Stimulated activated CD4-positive, alpha-beta T cell treated with anti-CD3 and anti-CD28 coated beads, Interleukin-1b, Interleukin-23, amount 100 ng/mL, for 24 hours (primary cell): ENCODE measurements around the gene PXK.

Source experiments
- DNase-seq, 4 experiments: peaks; one replicate each; pipeline ENCODE4 v3.0.0-alpha.2; 2020; ENCODE audit warnings: low read depth in 4 of 4, low spot score in 1 of 4

PXK gene

DNA sequence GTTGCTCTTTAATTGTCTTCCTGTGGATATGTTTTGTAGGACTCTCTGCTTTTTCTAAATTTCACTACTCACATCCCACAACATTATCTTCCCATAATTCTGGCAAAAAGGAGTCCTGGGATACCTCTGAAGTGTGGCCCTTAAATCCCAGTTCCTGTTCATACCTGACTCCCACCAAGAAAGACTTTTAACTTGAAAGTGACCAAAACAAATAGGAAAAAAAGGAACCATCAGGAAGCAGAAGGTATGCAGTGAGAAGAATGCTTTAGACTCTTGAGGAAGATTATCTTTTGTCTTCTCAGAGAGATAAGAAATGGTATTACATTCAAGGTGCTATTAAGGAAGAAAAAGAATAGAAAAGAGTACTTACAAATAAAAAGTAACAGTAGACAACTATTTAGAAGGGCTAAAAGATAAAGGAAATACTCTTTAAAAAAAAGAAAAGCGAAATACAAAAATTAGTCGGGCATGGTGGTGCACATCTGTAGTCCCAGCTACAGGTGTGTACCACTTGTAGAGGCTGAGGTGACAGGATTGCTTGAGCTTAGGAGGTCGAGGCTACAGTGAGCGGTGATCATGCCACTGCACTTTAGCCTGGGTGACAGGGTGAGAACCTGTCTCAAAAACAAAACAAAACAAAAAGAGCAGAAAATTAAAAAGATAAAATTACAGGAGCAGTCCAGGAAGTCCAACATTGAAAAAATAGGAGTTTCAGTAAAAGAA is 46.8 kb downstream of the PXK start:
- DNase-seq, result no peak

DNA sequence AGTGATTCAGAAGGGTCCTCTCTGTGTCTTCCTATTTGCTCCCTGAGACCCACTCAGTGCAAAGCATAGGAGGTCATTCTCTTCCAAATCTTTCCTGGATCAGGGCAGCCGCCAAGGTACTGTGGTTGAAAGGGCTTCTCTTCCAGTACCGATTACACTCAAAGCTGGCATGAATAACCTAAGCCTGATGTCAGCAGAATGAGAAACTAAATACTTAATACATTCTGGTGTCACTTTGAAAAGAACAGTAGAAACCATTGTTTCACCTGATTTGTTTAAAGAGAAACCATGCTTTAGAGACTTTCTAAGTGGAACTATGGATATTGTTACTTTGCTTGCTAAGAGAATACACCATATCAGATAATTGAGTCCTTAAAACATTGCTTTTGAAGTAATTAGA is 50.8 kb downstream of the PXK start:
- DNase-seq, result no peak

DNA sequence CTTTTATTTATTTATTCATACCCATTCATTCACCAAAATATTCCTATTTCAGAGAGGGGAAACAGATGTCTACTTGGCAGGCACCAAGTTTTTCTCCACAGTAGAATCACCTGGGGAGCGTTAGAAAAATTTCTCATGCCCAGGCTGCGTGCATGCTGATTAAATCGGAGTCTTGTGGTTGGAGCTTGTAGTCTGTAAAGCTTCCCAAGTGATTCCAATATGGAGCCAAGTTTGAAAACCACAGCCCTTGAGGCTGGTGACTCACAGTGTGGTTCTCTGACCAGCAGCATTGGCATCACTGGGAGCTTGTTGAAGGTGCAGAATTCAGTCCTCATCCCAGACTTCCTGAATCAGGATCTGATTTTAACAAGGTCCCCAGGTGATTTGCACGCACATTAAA is 51.2 kb downstream of the PXK start:
- DNase-seq, result no peak

DNA sequence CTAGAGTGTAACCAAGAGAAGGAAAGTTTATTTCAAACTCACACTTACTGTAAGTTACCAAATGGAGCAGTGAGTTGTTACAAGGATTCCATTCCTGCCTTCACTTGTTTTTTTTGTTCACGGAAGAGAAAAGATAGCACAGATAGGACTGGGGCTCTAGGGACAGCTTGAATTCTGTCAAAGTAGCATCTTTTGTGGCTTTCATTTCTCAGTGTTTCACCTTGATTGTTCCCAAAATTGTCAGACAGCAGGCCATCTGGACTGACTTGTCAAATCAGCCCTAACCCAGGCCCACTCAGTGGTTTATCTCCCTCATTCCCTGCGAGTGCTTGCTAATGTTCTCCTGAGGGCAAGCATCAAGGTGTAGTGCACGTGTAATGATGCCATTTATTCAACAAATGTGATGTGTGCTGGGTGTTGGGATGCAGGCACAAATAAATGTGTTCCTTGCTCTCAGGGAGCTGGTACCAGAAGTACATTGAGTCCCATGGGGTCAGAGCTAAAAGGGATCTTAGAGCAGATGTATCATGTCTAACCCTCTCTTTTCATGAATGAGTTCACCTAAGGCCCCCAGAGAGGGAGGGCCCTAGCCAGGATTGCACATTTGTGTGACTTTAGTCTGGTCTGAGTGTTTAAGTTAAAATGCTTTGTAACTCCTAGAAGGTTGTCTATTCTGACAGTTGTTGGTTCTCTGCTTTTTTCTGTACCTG is 51.8 kb downstream of the PXK start:
- no peak for DNase-seq

DNA sequence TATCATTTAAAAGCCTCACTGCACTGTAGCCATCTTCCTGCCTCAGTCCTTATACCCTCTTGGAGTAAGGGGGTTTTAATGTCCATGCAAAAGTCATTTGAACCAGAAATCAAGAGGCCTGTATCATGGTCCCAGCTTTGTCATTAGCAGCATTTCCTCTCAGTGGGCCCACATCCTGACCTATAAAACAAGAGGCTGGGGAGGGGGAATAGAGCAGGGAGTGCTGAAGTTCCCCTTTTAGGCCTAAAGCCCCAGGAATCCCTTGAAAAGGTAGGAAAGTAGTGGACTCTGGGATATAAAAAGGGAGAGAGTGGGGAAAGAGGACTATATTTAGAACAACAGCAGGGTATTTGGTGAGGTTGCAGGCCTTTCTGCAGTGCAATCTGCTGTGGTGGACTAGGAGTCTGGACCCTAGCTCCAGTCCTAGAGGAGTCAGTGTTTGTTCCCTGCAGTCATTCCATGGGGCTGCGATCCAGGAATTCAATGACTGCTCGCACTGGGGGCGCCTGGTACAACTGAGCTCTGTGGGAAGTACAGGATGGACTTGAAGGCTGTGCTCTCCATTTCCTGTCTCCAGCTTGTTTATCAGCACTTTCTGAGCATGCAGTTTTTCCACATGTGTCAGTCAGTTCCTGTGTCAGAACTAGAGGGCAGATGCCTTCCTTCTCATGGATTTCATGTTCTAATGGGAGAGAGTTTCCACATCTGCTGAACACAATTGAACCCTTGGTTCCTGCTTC is 54.1 kb downstream of the PXK start:
- no peak for DNase-seq

DNA sequence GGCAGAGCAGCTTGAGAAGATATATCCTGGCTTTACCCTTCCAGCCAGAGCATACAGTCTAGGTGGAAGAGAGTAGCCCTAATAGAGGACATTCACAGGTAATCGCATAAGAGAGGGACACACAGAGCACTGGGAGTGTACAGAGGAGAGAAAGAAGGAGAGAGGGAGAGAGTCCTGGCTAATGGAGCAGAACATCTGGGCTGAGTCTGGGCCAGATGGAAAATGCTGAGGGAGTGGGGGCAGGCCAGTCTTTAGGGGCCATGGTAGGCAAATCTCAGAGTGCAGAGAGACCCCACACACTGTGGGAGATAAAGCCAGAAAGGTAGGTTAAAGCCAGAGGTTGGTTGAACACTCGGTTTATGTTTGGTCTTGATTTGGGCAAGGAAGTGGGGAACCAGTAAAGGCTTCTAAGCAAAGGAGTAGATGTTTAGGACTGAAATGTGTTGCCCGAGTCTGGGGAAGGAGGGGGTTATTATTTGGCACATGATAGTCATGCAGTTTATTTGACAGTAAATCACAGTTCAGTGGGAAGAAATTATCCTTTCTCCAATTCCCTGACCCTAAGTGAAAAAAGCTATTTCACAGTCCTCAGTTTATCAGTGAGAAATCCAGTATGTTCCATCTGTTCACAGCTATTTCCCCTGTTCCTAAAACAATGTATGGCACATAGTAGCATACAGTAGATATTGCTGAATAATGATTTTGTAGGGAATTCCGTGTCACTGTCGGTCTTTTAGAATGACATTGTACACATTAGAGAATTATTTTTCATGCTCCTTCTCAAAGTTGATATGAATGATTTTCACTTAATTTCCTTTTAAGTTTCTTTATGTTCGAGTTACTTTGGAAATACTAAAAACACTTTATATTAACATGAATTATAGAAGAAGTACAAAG is 55.2 kb downstream of the PXK start:
- no peak for DNase-seq

DNA sequence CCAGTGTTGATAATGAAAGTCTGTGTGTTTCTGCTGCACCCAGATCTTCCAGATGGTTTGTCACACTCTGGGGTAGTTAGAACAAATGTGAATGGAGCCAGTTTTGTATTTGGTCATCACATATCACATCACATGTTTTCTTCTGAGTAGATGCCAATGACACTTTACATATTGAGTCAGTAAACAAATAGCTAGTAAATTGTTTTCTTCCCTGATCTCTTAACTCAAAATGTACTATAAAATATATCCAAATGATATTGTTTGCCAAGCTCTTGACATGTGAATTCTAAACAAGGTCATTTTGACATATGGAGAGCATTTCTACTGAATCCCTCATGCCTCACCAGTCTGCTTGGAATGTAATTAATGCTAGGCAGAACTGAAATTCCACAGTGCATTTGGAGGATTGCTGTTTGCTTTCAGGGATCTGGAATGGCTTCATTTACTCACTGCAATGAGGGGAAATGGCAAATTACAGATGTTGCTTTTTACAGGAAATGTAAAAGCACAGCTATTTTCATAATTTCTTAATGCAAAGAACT is 55.9 kb downstream of the PXK start:
- DNase-seq, result no peak

DNA sequence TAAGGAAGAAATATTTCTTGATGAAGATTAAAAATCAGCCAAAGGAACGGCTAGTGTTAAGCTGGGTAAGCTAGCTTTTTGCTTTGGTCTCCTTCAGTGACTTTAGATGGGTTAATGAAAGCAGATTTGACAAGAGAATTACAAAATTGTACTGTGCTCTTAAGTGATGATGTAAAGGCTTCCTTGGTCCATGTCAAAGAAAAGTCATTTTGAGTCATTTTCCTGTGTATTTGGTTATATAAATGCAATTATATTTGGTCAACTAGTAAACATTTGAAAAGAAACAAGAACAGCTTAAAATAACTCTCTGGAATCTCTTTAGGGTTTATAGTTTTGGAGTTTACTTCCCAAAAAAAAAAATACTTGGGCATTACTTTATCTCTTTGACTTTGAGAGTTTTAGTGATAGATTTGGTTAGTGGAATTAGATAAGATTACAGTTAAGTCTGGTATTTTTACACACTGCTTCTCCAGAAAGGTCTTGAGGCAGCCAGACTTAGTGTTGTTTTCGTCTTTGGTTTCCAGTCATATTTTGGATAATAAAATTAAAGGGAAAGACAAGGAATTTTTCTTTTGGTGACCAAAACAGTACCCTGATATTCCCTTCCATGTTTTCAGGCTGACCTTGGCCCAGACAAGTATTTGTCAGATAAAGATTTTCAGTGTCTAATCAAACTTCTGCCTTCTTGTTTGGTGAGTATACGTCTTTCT is 58.6 kb downstream of the PXK start:
- DNase-seq, result no peak

DNA sequence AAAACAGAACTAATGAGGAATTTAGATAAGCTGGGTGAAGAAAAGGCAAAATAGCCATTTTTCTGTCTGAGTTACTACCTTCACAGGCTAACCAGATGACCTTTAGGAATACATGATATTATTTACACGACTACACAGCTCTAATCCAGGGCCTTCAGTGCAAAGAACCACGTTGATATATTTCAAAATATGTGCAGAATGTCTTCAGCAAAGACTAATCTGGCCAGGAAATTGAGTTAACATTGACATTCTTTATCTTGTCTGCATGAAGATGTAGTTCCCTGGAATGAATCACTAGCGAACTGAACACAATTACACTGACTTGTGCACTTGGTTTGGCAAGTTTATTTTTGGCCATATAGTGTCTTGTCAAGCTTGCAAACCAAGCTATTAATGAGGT is 59.5 kb downstream of the PXK start:
- no peak for DNase-seq

DNA sequence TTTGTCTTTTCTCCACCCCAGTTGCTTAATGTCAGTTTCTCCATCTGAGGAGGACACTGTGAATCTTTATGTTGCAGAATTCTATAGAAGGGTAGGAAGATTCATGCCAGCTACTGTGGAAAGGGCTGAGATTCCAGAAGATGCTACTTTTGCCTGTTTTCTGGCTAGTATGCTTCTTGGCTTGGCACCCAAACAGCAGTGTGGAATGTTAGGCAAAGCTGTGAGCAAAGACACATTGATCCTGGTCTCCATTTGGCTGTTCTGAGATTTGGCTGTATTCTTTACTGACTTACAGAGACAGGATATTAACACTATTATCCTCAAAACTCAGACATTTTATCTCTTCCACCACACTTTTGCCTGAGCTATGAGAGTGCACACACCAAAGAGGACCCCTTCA is 61.6 kb downstream of the PXK start:
- DNase-seq, result no peak

DNA sequence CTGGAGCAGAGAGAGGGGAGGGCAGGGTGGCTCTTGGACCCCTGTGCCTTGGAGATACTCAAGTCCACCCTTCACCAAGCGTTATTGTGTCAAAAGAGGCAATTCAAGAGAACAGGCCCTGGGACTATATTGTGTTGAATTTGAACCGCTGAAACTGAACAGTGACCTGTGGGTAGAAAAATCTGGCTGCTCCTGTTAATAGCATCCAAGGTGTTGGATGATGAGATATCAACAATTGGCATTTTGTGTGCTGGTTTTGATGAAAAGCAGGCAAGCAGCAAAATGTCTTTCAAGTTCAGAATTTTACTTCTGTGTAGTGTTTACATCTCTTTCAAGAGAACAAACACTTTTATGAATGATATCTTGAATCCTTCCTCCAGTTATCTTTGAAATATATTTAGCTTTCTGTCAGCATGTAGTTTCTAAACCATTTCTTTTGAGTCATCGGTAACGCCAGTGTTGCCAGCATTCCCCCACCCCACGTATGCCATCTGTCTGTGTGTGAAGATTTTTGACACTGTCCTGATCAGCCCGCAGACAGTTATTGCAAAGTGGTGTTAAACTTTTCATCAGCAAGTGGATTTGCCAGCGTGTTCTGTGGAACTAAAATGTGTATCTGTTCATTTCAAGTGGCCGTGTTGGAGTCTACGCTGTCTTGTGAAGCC is 66.1 kb downstream of the PXK start:
- no peak for DNase-seq

DNA sequence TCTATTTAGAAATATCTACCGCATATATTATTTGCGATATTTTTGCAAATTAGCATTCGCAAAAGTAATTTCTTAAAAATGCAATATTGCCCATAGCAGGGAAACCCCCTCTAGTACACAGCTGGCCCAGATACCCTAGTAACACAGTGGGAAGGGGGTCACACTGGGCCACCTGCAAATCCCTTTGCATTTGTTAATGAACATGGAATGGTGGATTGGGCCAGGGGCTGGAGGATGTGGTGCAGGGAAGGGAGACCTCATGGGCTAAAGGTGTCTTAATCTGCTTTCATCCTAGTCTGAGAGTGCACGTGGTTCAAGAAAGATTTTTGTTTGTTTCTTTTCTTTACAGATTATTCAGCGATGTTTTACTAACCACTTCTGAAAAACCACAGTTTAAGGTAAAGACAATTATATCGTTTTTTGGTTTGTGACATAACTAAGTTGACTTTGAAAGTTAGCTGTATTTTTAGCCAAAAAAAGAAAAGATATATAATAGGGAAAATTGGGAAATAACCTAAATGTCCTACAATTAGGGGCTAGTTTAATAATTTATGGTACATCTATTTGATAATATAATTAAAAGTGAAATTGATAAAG is 70.9 kb downstream of the PXK start:
- no peak for DNase-seq

DNA sequence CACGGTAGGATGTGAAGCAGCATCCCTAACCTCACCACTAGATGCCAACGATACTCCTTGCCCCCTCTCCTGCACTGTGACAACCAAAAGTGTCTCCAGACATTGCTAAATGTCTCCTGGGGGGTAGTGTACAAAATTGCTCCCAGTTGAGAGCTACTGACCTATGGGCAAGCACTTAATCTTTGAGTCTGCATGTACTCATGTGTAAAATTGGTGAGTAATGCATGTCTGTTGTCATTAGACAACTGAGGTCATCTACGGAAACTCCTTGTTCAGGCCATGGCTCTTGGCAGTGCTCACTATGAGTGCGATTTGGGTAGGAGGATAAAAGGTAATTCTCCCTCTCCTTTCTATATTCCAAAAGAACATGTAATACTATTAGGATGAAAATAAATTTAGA is 71.7 kb downstream of the PXK start:
- no peak for DNase-seq

DNA sequence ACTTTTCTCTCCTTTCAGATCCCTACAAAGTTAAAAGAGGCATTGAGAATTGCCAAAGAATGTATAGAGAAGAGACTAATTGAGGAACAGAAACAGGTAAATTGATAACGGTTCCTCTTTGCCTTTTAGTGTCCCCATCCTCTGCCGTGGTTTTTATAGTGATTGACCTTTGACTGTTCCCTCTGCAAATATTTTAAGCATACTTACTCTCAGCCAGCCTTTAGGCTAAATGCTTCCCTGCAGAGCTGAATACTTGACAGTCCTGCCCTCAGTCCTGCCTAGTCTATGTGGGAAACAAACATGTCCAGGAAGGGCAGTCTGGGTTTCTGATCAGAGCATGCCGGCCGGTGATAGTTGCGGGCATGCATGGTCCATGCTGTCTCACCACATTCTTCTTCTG is 76.2 kb downstream of the PXK start:
- DNase-seq, result no peak

DNA sequence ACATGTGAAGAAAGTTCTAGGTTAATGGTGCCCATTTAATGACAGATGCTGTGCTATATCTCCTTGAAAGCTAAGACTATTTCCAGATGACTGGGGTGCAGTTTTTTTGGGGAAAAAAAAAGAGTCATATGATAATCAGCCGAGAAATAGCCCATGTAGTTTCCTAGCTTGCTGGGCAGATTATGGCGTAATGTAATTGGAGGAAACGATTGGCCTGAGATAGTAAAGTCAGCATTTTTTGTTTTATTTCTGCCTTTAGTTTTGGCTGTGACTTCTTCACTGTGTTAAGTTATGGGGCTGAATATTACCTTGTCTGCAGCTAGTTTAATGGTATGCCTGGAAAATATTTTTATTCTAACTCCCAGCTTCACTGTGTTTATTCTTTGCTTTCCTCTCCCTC is 77.0 kb downstream of the PXK start:
- DNase-seq, result no peak

DNA sequence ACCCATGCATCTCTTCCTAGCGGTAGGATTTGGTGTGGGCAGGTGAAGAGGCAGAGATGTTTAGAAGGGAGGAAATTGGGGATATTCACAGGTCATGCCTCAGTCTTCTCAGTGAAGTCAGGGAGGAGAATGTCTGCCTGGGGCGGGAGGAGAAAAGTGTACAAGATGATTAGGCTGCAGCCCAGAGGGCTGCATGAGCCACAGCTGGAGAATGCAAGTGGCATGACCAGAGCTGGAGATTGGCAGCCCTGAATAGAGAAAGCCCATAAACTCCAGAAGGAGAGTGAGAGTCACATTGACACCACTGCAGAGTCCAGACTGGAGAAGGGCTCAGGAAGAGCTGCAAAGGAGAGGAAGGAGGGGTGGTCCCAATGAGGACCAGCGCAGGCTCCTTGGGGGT is 78.3 kb downstream of the PXK start:
- no peak for DNase-seq

DNA sequence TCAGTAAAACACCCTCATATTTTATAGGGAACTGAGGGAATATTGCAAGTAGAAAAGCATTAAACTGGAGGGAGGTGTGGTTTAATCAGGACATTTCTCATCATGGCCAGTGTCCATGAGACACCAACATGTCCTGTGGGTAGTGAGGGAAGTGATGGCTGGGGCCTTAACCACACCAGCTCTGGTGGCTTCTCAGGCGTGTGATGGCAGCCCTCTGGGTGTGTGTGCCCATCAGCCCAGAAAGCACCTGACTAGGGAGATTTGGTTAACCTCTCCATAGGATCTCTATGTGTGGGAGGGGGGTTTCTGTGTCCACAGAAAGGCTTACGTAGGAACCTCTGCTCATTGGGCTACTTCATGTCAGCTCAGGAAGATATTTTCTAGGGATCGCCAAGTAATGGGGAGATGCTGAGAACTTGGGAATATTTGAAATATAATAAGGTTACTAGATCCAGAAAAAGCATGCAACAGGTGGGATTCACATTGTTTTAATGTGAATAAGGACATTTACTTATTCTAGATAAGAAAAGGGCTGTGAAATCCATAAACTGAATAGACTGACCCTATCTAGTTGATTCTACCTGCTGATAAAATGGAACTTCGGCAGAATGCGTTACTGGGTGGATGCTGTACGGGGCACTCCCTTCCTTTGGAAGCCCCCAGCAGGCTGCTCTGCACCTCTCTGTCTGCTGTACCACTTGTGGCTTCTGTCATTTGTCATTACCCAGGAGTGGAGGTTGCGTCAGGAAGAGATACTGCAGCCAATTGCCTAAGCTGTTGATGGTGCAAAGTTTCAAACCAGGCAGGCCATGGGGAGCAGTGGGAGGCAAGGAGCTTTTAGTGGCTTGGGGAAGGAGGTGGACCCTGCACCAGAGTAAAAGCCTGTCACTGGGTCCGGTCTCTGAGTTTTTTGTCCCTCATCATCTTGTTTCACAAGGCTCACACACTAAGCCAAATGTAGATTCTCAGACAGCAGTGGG is 79.4 kb downstream of the PXK start:
- no peak for DNase-seq

DNA sequence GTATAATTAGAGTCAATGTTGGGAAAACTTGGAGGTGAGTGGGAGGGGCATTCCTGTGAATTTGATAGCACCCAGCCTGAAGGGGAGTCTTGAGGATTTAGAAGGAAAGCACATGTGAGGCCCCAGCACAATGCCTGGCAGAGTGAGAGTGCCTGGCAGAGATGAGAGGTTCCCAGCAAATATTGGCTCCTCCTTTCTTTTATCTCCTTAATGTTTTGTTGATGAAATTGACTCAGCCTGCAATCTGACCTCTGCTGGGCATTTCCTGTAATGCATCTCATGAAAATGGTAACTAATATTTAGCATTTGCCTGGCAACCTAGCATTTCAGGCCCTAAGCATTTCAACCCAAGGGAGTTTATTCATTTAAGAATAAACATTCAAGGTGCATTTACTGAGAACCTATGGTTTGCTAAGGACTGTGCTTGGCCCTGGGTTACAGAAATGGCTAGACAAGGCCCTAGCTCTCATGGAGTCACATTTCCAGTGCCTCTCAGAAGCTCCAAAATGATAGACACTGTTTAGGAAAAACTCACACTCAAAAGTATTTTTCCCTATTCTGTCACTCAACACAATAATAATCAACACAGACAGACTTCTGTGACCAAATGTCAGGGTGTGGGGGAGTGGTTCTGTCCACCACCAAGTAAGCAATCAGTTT is 82.0 kb downstream of the PXK start:
- DNase-seq, result peak in 3 of 4 experiments; percentile 9 to 32 (median 13)
